ENCODE data around the gene JUP.

GRCh38 chr17:41722231-41722630 lies 64.3 kb downstream of the JUP start:
- TF ChIP-seq CTCF (IDR thresholded peaks at IDR 0.05) (no peak), POLR2AphosphoS5 (IDR thresholded peaks at IDR 0.05) (no peak), POLR2A (IDR thresholded peaks at IDR 0.05) (no peak)
